Kidney tubule cell (primary cell): ENCODE results near the gene WDR27.
A peak's percentile ranks its signal among the peaks of the same experiment; 100 is the strongest.
"Not testable (repeated sequence)": the region's sequence is repeated elsewhere in the genome, so short reads cannot be mapped to it uniquely, and the experiment has no call there.

ENCODE experiments used
- DNase-seq: peaks from one replicate; pipeline ENCODE4 v3.0.0-alpha.2; 2018; ENCODE audit warnings: low spot score

WDR27 gene

DNA sequence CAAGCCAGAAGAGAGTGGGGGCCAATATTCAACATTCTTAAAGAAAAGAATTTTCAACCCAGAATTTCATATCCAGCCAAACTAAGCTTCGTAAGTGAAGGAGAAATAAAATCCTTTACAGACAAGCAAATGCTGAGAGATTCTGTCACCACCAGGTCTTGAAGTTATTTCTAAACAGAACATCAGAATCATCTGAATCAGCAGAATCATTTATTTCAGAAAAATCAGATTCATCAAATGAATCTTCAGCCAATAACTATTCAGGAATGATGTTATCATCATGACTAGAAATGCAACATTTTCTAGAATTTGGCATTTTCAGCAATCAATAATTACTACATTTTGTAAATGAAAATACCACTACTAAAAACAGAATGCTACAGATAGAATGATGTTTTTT lies 100.7 kb downstream of the WDR27 start:
- DNase-seq: not testable (repeated sequence)

GRCh38 chr6:169592558-169592957 lies 109.3 kb downstream of the WDR27 start:
- peak; percentile 53 for DNase-seq

GRCh38 chr6:169591616-169592015 lies 110.2 kb downstream of the WDR27 start:
- DNase-seq: no peak

DNA sequence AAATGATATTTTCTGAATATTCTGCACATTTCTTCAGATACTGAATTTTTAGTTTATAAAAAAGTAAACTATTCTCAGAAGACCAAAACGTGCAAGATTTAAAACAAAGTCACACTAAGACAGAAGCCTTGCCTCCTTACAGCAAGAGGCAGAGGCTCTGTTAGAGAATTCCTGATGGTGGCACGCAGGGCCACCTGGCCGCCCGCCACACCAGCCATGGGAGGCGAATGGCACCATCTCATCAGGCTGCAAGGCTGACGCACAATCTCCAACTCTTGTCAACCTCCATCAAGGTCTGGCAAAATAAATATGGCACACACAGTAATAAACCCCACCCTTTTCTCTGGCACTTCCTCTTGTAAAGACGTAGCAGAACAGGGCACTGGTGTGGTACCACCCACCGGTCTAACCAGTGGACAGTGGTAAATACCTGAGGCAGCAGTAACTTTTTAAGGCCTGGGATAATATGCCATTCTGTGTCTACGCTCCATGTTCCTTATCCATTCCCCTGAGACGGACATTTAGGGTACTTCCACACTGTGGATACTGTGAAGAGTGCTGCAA lies 111.4 kb downstream of the WDR27 start:
- DNase-seq: no peak

GRCh38 chr6:169589699-169590257 lies 112.1 kb downstream of the WDR27 start:
- DNase-seq: peak; percentile 83

GRCh38 chr6:169589293-169589692 lies 112.5 kb downstream of the WDR27 start:
- peak; percentile 76 for DNase-seq

DNA sequence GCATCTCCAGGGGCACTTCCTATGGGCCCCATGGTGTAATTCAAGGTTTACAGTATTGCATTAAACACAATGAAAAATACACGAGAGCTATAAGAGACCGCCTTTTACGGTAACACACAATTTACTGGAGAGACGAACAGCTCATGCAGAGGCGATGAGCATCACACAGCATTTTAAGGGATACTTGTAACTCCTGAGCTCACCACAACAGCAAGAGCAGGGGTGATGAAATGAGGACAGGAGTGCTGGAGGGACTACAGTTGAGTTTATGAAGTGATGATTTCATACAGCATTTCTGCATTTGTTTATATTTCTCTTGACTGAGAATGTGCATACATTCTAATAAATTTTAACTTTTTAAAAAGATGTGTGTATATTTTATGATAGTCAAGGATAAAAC lies 113.9 kb downstream of the WDR27 start:
- no peak for DNase-seq

DNA sequence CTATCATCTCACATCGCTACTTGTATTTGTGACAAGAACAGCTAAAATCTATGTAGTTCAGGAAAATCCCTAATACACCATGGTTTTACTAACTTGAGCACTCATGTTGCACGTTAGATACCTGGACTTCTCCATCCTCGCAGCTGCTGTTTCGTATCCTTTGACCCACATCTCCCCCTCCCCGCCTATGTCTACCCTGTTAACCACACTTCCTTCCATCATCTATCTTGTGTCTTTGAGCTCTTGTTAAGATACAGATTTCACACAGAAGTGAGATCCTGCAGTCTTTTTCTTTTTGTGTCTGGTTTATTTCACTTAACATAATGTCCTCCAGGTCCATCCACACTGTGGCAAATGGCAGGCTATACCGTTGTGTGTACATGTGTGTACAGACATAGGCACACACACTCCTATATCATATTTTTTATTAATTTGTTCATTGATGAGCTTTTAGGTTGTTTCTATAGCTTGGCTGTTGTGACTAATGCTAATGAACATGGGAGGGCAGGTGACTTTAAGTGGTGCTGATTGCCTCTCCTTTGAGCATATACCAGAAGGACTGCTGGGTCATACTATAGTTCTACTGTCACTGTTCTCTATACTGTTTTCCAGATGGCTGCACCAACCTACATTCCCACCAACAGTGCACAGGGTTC lies 117.8 kb downstream of the WDR27 start:
- DNase-seq: no peak

DNA sequence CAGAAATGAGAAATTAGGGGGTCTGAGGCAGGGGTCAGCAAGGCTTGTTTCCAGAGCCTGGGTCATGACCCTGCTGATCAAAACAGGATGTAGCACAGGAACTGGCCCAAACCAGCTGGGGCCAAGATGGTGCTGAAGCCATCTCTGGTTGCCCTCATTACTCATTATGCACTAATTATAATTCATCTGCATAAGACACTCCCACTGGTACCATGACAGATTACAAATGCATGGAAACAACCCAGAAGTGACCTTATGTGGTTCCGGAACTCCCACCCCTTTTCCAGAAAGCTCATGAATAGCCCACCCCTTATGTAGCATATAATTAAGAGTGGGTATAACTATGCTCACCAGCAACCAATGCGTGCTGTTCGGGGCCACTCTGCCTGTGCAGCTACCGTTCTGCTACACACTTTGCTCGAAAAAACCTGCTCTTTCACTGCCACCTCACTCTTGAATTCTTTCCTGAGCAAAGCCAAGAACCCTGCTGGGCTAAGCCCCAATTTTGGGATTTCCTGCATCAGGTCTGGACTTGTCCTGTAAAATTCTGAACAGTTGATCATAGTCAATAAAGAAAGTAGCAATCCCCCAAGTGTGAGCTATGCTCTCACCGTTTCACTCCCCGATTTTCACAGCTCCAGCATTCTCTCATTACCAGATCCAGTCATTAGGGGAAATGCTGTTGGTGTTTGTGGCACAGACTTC lies 122.3 kb downstream of the WDR27 start:
- no peak for DNase-seq

GRCh38 chr6:169577974-169578373 lies 123.9 kb downstream of the WDR27 start:
- DNase-seq: no peak

DNA sequence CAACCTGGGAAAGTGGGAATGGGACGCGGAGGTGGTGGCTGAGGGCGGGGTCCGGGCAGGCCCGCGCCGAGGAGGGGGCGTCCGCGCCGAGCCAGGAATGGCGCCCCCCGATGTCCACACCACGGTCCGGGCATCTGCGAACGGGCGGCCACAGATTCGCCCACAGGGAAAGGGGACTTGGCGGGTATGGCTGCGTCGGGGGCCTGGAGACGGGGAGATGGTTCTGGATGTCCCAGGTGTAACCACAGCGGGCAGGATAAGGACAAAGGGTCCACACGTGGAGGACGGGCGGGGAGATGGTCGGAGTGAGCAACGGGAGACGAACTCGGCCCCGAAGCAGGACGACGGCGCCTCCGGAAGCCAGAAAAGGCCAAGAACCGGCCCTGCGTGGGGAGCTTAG lies 124.6 kb downstream of the WDR27 start:
- DNase-seq: no peak

- DNase-seq: no peak
Observed at GRCh38 chr6:169575821-169576220, 126.0 kb downstream of the WDR27 start.

DNA sequence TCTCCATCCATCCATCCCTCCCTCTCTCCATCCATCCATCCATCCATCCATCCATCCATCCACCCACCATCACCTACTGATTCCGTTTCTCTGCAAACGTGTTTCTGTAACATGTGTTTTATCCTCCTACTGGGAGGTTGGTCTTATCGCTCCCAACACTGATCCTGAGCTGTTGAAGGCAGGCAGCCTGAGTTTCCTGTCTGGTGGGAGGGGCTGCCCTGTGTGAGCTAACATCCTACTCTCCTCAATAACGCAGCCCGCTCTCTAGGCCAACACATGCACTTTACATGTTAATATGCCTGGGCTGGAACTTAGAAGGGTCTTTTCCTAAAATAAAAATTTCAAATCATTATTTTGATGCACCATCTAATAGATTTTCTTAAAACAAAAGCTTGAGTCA lies 126.5 kb downstream of the WDR27 start:
- no peak for DNase-seq

GRCh38 chr6:169574420-169574819 lies 127.4 kb downstream of the WDR27 start:
- no peak for DNase-seq

- no peak for DNase-seq
Observed at GRCh38 chr6:169573883-169574282, 127.9 kb downstream of the WDR27 start.

DNA sequence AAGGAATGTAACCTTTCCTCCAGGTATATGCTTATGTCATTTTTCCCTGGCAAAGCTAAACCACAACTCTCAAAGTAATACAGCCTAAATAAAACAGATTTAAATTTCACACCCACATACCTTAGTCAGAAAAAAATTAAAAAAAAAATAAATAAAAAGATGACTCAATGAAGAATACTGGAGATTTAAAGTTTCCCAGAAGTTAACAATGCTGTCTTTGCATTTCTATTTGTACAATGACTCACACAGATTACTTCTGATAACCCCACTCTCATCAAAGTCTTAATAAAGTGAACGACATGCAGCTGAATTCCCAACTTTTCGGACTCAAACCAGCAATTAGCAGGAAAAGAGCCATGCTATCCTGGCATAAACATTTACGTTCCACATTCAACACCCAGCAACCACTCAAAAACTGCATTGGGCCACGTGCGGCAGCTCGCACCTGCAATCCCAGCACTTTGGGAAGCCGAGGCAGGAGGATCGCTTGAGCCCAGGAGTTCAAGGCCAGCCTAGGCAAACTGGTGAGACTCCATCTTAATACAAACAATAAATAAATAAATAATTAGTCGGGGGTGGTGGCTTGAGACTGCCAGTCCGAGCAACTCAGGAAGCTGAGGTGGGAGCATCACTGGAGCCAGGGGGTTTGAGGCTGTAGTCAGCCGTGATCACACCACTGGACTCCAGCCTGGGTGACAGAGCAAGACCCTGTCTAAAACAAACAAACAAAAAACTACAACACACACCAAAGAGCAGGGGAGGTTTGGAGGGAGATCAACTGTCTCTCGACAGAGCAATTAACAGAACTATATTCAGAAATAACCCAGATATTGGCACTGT lies 130.5 kb downstream of the WDR27 start:
- no peak for DNase-seq

DNA sequence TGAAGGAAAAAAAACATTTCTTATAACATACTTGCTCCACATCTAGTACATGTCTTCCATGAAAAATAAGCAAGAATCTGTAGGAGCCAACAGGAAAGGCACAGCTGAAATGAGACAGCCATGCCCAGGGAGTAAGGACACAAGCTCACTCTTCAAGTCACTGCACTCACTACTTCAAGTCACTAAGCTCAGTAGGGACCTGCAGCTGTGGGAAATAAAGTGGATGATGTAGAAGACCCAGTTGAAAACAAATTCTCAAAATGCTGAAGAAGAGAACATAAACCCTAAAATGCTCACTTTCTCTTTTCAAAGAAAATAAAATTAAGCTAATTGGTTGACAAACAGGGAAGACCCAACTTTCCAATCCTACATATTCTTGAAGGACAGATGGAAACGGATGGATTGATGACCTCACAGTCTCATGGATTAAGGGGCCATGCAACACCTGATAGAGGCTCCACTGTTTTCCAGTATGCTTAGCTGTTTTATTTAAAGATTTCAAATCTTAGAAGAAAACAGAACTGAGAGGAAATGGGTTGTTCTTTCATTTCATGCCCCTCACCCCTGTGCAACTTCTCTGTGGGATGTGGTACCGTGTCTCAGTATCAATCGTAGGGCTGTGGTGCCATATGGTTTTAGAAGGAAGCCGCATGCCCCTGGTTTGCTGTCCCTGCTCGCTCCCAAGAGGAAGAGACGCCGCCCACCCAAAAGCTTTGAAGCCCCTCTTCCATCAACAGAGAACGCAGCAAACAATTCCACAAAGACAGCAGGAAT lies 133.3 kb downstream of the WDR27 start:
- DNase-seq: no peak

- no peak for DNase-seq
Observed at GRCh38 chr6:169567819-169568218, 134.0 kb downstream of the WDR27 start.

GRCh38 chr6:169566961-169567750 lies 134.7 kb downstream of the WDR27 start:
- DNase-seq: no peak

GRCh38 chr6:169566319-169566718 lies 135.5 kb downstream of the WDR27 start:
- no peak for DNase-seq
